HG03103 (cell line): ENCODE data around the gene GABBR1.

Experiments used
- ATAC-seq: cut with Tn5 transposase; IDR thresholded peaks from one replicate; pipeline ENCODE4 v1.9.1; 2021; ENCODE audit warnings: low read depth; ENCODE audit not compliant: unreplicated experiment

GABBR1 gene

DNA sequence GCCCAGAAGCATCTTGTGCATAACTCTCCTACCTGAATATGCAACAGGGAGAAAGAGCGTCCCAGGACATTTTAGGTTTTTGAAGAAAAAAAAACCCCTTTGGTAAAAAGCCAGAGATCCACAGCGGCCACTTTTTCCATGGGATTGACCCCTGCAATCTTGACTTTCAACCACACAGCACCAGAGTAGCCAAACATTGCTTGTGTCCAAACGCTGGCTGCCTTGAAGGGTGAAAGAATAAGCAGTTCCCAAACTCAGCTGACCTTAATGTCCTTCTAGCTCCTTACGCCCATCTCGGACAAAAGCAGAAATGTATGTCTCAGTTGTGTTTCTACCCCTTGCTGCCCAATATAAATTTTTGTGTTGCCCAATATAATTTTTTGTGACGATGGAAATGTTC, 22.7 kb upstream of the GABBR1 start:
- no peak for ATAC-seq

DNA sequence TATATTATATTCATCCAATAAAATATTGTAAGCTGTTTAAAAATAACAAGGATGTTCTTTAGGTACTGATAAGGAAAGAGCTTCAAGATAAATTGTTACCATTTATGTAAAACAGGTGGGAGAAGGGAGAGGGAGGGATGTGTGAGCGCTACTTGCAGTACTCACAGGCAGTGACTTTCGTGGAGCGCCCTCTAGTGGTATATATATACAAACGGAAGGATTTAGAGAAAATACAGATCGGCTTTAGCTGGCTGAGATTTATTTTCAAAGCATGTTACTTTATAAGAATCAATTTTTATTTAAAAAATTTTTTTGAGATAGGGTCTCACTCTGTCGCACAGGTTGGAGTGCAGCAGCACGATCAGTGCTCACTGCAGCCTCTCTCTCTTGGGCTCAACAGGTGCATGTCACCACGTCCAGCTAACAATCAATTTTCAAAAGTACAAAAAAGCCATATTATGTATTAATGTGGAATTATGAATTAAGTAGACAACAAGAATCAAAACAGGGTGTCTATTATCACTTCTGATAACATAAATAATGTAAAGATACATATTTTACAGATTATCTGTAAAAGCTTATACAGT, 20.6 kb upstream of the GABBR1 start:
- ATAC-seq: no peak

DNA sequence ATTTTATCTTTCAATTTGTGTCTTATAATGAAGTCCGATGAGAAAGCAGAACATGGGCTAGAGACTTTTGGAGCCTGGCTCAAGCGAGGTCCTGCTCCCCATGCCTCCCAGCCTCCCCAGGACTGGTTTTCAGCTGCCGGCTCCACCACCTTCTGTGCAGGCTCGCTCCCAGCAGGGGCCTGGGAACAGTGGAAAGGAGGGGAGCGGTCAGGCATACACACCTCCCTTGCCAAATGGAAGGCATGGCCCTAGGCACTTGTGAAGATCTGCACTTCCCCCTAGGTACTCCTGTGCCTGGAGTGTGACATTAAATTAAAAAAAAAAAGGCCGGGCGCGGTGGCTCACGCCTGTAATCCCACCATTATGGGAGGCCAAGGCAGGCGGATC, 19.2 kb upstream of the GABBR1 start:
- no peak for ATAC-seq

DNA sequence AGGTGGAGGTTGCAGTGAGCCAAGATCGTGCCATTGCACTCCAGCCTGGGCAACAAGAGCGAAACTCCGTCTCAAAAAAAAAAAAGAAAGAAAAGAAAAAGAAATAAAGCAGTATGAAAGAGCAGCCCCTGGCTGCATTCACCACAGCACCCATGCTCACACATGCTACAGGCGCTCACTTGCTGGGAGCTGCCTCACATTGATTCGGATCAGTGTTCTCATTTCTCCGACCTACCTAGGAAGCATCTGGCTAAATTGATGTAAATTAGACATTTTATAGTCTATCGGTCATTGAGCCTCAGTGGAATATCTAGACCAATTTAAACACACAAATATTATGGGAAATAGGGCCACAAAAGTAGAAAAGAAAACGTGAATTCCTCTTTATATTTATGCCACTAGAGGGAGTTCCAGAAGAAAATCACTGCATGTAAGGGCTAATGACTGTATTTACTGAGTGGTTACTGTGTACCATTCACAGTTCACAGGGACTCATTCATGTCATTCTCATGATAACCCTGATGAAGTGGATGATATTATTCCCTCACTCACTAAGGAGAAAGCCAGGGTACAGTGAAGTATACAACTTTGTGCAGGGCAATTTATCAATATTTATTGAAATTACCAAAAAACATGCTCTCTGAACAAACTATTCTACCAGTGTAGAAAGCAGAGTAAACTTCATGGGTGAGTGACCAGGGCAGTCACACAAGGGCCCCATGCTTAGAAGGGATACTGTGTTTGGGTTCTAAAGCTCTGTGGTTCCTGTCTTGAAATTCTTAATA, 18.6 kb upstream of the GABBR1 start:
- no peak for ATAC-seq

DNA sequence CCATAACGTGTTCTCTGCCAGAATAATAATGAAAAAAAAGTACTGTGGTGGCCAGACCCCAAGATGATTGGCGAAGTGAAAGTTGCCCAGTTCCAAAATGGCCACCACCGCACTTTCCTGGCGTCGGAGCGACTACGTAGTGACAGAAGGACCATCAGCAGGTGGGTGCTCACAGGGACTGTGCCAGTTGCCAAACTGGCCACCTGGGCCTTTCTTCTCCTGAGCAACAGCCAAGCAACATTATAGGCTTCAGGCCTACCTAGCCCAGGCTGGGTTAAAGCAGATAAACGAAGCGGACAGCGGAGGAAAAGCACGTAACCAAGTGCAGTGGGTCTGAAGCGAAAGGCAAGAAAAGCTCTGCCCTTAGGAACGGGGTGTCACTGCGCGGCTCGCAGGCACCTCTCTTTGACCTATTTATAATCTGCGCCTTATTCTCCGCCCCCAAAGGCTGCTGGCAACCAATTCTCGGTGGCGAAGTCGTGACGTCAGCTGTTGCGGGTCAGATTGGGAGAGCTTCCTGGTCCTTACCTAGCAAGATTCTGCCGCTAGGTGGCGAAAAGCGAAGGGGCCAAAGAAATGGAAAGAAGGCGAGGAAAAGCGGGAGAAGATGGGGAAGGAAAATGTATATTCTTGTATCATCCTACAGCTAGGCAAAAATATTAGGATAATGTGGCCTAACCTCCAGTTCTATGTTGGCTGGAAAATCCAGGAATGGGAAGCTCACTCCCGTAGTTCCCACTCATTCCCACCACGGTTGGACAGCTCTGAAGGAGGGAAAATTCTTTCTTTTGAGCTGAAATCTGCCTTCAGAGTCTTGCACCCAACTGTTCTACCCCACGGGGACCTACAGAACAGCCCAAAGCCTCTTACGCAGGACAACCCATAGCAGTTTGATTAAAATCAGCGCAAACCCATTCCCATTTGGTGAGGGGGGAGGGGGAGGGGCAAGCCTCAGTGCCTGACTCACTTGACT, 17.0 kb upstream of the GABBR1 start:
- ATAC-seq: peak; percentile 90

DNA sequence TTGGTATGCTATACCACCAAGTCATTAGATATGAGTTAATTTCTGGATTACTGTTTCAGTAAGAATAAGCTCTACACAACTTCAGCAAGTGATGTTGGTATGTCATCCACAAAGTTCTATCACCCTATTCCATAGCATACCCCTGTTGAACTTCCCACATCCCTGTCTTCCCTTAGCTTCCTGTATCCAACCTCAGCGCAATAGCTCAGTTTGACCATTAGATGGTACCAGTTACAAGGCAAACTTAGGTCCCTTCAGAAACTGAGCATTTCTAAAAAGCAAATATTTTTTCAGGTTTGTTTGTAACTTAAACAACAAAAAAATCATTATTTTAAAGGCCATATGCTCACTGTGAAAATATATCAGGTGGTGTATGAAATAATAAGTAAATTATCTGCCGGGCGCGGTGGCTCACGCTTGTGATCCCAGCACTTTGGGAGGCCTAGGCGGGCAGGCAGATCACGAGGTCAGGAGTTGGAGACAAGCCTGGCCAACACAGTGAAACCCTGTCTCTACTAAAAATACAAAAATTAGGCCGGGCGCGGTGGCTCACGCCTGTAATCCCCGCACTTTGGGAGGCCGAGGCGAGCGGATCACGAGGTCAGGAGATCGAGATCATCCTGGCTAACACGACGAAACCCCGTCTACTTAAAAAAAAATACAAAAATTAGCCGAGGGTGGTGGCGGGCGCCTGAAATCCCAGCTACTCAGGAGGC, 15.1 kb upstream of the GABBR1 start:
- no peak for ATAC-seq

DNA sequence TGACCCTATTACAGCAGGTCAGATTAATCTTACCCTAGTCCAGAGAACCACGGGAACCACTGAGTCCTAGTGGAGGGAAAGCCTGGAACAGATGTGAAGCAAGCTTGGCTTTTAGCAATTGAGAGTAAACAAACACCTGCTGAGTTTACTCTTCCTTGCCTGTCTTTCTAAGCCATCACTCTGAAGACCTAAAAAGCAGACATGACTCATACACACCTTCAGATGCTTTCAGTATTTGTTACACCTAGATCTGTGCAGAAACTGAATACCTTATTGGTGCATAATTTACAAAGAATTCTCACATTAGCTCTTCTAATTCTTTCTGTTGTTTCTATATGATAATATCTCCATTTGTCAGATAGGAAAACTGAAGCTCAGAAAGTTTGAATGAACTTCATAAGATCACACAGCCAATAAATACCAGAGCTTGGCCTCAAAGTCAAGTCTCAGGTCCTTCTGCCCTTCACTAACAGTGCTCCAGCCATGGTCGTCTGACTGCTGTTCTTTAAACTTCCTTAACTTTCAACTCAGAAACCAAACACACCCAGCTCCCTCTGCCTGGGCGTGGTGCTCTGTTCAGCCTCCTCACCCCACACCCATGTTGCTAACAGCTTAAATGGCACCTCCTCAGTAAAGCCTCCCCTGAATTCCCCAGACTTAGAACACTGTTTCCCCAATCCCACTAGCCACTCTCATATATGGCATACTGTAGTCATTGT, 8.6 kb upstream of the GABBR1 start:
- no peak for ATAC-seq

DNA sequence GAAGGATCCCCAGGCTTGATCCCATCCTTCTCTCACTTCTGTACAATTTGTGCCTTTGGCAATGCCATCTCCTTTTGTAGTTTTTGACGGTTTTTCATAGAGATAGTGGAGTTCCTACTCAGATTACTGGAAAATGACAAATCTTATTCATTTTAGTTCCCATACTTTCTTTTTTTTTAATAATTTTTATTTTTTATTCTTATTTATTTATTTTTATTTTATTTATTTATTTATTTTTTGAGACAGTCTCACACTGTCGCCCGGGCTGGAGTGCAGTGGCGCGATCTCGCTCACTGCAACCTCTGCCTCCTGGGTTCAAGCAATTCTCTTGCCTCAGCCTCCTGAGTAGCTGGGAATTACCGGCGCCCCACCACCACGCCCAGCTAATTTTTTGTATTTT, 4.3 kb upstream of the GABBR1 start:
- ATAC-seq: no peak

DNA sequence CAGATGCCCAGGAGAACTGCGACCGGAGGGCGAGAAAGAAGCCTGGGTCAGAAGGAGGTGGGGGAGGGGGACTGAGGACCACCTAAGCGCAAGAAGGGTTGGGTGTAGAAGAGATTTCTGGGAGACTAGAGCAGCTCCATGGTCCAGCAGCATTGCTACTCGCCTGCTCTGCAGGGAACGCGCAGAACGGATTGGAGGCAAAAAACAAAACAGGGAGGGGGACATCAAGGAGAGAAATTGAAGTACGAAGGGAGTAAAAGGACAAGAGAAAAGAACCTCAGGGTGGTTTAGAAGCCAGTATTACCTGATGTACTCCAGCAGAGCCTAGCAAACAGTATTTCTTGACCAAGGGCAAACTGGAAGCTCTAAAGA, 537 bp upstream of the GABBR1 start:
- ATAC-seq: no peak

DNA sequence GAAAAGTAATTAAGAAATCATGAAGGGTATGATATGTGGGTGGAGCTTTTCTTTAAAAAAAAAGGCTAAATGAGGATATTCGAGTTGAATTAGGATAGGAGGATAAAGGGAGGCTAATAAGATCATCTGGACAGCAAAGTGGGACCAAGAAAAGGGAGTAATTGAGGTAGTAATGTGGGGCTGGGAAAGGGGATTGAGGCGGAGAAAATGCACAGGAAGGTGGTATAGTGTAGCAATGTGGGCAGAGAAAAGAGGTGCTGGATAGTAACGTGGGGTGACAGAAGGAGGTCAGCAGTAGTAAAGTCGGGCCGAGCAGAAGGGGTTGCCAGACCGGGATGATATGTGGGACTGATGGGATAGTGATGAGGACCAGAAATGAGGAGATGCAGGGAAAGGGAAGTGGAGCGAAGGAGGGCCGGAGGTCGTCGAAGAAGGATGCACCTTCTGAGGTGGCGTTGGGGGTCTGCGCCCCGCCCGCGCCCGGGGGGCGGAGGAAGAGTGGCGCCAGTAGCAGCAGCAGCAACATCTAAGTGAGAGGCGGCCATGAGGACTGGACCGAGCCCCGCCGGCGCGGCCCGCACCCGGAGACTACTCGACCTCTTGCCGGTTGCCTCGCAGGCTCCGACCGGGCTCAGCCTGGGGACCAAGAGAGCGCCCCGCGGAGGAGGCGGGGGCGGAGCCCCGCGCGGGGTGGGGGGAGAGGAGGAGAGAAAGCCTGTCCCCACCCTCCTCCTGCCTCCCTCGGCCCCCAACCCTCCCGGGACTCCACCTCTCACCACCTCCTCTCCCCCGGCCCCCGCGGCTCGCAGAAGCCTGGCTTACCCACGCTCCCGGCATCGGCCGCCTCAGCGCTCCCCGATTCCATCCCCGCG, 887 bp downstream of the GABBR1 start:
- peak; percentile 35 for ATAC-seq

DNA sequence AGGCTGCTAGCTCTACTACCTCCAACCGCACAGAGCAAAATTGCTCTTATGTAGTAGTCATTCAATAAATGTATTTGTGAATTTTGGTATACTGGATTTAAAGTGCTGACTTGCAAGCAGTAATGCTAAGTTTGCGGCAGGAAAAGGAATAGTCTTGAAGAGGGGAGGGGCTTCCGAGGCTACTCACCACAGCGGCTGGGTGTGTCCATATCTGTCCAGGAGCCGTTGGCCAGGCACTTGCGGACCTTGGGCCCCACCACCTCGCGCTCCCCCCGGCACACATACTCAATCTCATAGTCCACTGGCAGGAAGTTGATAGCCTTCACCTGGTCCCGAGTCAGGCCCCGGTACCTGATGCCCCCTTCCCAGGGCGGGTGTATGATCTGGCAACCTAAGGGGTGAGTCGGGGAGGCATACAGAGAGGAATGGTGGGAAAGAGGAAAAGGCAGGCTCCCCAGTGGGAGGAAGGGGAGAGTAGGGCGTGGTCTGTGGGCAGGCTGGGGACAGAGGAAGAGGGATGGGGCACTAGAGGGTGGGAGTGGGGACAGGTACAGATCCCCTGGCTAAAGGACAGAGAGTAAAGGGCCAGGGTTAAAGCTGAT, 1.7 kb downstream of the GABBR1 start:
- ATAC-seq: no peak

DNA sequence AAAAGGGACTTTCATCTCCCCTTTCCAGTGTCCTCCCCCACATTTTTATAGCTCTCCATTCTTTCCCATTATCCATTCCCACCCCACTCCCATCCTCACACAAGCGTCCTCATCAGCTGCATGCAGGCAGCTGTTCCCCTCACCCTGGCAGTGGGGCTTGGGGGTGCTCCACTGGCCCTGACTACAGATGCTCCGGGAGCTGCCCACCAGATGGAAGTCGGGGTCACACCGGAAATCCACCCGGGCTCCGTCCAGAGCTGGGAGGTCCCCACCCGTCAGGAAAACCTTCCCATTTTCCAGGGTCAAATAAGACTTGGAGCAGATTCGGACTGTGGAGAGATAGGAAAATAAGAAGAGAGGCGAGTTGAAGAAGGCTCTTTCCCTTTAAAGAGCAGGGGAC, 2.7 kb downstream of the GABBR1 start:
- ATAC-seq: no peak

DNA sequence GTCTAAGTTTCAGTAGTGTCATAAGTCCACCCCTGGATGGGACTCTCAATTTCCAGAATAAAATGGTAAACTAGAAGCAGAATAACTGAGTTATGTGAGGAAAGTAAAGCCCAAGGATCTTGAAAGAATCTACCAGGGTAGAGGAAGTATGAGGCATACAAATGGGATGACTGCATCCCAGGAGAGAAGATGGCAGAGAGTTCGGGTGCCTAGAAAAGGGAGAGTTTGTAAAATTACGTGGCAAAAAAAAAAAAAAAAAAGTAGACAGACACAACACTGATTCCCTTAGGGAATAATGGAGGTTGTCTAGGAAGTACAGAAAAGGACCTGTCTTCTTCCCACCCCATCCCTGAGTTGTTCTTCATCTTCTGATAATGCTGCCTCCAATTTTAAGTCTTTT, 3.4 kb downstream of the GABBR1 start:
- no peak for ATAC-seq

DNA sequence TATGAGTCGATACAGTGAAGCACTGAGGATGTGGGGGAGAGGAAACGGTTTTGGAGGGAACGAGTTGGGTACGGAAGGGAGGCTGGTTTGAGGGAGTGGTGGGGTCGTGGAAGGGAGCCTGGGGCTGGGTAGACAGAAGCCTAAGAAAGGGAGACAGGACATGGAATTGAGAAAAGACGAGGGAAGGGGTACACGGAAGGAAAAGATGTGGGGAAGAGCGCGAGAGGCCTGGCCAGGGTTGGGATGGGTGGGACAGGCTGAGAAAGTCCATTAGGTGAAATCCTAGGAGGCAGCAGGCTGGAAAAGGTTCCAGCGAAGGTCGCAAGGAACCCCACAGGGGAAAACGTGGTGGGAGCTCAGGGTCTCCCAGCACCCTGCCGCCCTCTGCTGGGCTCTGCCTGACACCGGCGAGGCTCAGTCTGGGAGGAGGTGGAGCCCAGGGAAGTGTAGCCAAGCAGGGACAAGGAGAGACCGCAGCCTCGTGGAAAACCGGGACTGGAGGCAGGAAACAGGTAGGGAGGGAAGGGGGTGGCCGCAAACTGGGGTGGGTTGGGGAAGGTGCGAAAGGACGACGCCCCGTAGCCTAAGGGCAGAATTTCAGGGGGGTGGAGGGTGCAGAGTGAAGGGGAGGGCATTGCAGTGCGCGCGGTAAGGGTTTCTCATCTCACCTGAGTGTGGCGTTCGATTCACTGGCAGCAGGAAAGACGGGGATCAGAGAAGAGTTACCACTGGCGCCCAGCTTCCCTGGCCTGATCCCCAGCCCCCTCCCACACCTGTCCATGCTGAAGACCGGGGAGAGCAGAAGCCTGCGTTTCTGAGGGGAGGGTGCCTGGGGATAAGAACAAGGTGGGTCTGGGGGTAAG, 4.3 kb downstream of the GABBR1 start:
- ATAC-seq: no peak

DNA sequence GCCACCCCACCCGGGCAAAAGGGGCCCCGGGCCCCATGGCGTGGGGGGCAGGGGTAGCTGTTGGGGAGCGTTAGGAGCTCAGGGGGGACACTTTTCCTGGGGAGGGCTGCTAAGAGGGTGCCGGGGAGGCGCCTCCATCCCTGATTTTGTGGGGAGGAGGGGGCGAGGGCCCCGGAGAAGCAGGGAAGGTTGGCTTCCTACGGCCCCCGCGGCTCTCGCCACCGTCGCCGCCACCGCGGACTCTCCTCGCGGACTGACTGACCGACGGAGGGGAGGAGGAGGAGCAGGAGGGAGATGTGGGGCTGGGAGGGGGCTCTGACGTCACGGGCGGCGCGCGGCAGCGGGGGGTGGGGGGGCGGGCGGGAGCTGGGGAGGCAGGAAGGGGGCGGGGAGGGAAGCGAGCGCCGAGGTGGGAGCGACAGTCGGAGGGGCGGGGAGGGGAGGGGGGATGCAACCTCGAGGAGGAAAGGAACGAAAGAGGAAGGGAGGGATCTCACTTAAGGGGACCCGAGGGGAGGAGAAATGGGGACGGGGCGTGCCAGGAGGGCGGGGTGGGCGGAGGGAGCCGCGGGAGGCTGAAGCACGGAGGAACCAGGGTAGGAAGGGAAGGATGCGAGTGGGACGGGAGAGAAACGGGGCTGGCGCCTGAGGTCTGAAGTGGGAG, 5.1 kb downstream of the GABBR1 start:
- ATAC-seq: no peak

DNA sequence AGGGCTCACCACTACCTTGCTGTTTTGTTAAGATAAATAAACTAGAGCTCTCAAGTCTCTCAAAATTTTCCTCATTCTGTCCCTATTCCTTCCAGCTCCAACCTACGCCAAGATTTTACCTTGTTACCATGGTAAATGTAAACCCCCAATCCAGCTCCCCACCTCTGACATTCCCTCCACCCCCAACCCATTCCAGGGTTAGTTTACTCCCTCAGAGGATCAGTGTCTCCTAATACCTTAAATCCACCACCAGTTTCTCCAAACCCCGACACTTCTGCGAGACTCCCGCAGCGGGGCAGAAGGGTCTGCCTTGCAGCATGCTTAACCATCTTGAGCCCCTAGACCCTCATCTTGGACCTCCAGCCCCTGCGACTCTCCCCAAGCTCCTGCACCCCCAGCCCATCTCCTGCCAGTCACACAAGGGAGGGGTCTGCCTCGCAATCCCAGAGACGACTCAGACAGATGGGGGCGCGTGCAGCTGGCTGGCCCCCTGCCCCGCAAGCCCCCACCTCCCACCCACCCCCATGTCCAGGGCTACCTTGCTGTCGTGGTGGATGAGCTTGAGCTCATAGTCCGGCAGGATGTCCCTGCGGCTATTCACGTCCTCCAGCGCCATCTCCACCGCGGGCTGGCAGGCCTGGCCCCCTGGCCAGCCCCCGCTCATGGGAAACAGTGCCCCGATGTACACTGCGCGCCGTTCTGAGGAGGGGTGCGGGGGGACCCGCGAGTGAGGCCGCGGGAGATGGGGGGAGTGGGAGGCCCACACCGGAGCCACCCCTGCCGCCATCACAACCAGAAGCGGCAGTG, 5.8 kb downstream of the GABBR1 start:
- no peak for ATAC-seq
